HG03565 (cell line): Measurements from ENCODE around the gene BAIAP3.

Experiments
- ATAC-seq: cut with Tn5 transposase; IDR thresholded peaks from one replicate; pipeline ENCODE4 v1.9.1; 2021; ENCODE audit warnings: mild to moderate bottlenecking, moderate library complexity; ENCODE audit not compliant: unreplicated experiment

Gene BAIAP3

DNA sequence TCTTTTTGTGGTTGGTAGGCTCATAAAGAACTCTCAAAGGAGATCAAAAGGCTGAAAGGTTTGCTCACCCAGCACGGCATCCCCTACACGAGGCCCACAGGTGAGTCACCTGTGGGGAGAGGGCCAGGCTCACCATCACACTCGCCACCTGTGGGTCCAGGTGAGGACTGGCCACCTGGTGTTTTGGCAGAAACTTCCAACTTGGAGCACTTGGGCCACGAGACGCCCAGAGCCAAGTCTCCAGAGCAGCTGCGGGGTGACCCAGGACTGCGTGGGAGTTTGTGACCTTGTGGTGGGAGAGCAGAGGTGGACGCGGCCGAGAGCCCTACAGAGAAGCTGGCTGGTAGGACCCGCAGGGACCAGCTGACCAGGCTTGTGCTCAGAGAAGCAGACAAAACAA is 29.4 kb downstream of the BAIAP3 start:
- ATAC-seq = no peak

DNA sequence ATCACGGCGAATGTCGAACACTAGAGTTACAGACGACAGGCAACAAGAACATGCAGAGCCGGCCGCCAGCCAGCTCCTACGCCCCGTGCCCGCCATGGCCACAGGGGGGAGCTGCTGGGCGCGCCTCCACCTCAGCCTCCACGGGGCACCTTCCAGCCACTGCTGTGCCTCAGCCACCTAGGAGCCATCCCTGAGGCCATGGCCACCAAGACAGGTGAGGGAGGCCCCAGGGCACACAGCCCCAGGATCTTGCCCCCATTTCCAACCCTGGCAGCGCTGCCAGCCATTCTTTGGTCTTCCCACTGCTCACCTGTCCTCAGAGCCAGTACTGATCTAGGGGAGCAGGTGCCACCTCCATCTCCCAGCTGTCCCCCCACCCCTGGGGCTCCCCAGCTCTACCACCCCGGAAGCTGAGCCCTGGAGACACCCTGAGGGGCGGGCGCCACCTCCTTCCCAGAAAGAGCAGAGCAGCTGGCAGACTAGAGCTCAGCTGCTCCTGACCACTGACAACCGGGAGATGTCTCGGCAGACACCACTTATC is 30.1 kb downstream of the BAIAP3 start:
- no peak for ATAC-seq

DNA sequence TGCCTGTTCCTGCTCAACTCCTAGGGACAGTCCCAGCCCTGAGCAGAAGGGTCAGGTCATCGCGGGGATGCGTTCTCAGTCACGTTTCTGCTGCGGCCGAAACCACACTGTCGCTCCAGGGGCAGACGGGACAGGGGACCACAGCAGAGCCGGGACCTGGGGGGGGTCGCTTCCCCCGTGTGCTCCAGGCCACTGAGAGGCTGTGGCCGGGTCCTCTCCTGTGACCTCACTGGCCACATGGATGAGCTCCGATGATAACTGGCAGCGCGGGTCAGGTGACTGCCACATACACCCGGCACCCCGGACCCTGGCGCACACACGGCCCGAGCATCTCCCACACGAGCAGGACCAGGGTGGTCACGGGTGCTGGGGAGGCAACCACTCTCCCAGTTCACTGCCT is 31.1 kb downstream of the BAIAP3 start:
- ATAC-seq = no peak

DNA sequence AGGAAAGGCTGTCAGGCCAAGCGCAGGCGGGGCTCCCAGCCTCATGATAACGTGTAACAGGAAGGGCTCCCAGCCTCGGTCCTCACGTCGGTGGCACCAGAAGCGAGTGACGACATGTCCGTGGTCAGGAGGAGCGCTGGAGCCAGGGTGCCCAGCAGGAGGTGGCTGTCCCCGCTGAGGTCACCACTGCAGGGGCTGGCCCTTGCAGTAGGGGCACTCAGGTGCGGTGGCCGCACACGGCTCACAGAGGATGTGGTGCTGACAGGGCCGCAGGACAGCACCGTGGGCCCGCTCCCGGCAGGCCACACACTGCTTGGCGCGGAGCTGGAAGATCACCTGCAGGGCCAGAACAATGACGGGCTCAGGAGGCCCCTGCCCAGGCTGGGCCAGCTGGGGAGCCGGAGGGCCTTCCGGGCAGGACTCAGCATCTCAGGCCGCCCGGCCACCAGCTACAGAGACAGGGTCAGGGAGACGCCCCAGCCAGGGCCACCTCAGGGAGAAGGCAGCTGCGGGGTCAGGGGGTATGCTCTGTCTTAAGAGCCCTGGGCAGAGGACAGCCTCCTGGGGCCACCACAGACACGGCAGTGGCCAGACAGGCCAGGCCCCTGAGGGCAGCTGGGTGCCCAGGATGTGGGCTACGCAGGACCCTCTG is 32.7 kb downstream of the BAIAP3 start:
- no peak for ATAC-seq

DNA sequence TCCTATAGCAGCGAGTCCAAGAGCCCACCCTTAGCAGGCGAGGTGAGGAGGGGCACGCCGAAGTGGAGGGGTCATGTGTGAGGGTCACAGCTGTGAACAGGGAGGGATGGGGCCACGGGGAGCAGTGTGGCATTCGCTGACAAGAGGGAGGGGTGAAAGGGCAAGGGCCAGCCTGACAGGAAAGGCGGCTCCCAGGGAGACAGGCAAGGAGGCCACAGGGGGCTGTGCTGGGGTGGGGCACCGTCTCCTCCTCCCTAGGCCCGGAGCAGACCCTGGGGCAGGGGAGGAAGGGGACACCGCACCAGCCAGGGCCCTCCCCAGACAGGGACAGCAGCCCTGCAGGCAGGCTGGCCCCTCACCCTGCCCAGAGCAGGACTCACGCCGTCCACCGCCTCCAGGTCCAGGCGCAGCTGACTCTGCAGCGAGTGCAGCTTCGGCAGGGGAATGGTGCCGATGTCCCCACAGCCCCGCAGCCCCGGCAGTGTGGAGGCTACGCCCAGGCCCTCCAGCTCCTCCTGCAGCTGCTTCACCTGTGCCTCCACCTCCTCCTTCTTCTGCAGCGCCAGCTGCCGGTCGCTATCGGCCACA is 33.4 kb downstream of the BAIAP3 start:
- ATAC-seq = no peak

DNA sequence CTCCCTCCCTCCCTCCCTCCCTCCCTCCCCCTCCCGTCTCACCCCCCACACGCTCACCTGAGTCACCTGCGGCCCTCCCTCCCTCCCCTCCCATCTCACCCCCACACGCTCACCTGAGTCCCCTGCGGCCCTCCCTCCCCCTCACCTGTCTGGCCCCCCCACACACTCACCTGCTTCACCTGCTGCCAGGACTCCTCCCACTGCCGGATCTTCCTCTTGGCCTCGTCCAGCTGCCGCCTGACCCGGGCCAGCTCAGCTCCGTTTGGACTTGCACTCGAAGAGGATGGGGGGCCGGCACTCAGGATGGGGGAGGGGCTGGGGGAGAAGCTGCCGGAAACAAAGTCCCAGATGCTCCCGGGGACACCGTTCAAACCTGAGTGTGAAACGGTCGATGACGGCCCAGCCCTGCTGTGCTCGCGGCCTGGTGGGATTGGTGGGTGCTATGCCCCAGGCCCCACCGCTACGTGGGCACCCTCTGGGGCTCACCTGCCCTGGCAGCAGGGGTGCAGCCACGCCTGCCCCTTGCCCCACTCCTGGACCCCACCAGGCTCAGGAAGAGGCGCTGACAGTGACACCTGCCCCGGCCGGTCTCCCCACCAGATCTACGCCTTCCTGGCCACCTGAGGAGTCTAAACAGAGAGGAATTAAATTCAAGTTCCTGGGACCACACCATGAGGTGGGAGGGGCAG is 34.2 kb downstream of the BAIAP3 start:
- ATAC-seq = no peak

DNA sequence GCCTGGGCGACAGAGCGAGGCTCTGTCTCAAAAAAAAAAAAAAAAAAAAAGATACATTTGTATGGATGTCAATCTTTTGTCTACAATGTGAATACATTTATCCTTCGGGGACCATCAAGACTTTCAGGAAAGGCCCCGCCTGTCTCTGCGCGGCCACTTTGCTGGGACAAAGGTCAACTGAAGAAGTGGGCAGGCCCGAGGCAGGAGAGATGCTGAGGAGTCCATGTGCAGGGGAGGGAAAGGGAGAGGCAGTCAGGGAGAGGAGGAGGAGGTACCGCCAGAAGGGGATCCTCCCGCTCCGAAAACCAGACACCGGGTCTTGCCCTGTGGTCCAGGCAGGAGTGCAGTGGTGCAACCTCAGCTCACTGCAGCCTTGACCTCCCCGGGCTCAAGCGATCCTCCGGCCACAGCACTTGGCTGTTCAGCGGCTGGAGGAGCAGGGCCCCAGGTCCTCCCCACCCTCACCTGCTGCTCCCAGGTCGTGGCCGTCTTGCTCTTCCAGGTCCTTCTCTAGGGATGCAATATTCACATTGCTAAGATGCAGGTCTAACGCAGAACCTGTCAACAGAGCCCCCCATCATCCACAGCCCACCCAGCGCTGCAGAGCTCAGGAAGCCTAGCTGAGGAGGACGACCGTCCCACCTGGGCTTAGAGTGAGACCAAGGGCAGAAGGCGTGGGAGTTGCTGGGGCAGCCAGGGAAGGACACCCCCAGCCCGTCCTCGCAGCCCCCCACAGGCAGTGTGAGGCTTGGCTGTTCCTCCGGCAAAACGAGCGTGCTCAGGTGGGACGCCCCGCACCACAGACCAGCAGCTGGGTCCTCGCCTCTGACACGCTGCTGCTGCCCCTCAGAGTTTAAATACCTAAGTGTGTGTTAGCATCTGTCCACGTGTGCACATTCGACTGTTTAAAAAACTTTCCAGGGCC is 37.9 kb downstream of the BAIAP3 start:
- ATAC-seq = no peak

DNA sequence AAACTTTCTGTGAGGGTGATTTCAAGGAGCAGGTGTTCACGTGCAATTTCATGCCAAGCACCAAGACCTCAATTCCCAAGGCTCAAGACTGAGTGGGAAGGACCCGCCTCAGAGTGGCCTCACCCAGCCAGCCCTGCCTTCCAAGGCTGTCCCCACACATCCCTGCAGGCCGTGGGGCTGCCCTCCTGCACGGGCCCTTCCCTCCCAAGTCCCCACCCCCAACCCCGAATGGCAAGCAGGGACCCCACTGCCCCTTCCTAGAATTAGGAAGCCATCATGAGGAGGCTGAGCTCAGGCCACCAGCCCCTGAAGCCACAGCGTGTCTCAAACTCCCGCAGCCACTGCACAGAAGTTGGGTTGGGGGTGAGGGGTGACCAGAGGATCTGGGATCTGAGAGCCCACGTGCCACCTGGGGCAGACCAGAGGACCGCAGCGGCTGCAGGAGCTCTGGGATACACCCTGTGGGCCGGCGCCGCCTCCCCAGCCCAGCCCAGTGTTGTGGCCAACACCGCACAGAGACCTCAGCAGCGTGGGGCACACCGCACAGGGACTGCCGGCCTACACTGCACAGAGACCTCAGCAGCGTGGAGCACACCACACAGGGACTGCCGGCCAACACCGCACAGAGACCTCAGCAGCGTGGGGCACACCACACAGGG is 39.0 kb downstream of the BAIAP3 start:
- no peak for ATAC-seq

DNA sequence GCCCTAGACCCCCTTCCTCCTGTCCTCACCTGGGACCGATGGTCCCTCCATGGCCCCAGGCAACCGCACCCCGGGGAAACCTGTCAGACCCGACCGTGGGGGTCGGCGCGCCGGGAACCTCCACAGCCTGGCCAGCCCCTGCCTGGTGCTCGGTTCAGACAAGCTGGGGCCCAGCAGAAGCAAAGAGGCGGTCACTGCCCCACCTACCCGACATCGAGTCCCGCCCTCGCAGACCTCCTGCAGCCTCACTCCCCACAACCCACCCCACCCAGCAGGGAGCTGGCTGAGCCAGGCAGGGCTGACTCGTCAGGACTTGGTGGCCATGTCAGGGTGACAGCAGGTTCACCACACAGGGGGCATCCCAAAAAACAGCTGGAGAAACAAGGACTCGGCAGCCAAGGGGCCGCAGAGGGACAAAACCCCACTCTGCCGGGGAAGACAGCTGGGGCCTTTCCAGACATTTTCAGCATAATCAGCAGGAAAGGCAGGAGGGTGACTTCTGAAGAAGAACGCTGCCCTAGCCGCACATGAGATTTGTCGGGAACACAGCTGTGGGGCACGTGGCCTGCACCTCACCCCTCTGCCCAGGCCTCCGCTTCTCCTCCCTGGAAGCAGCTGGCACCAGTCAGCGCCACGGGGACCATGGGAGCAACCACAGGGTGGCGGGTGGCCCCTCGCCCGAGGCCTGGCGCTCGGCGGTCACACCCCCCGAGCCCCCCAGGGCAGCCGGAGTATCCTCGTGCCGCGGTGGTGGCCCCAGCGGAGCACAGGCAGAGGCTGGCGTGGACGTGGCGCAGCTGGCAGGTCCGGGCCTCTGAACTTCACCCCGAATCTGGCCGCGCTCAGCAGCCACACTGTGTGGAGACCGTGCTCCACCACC is 41.2 kb downstream of the BAIAP3 start:
- ATAC-seq = no peak

DNA sequence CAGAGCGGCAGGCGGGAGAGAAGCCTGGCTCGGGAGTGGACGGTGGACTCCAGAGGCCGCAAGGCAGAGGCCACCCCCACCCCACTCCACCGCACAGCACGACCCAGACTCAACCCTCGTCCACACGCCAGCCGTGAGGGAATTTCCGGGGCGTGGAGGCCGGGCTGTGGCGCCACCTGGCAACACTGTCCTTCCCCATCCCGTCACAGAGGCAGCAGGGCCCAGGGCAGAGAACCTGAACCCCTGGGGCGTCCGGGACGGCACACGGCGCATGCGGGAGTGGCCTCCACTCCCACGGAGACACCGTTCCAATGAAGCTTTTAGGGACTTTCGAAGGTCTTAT is 41.8 kb downstream of the BAIAP3 start:
- ATAC-seq = no peak

DNA sequence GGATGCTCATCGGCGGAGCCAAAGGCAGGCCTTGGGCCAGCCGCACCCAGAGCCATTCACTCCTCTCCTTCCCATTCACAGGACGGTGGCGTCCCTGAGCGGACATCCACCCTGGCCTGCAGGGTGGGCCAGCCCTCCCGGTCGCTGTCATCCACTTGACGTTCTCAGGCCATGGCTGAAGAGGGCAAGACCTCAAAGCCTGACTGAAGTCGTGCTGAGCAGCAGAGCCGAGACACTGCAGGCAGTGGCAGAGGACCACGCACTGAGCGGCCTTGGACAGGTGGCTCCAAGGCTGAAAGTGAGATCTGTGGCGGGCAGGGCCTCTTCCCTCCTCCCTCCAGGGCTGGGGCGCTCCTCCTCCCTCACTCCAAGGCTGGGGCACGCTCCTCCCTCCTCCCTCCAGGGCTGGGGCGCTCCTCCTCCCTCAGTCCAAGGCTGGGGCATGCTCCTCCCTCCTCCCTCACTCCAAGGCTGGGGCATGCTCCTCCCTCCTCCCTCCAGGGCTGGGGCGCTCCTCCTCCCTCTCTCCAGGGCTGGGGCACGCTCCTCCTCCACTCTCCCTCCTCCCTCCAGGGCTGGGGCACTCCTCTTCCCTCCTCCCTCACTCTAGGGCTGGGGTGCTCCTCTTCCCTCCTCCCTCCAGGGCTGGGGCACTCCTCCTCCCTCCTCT is 42.4 kb downstream of the BAIAP3 start:
- no peak for ATAC-seq

DNA sequence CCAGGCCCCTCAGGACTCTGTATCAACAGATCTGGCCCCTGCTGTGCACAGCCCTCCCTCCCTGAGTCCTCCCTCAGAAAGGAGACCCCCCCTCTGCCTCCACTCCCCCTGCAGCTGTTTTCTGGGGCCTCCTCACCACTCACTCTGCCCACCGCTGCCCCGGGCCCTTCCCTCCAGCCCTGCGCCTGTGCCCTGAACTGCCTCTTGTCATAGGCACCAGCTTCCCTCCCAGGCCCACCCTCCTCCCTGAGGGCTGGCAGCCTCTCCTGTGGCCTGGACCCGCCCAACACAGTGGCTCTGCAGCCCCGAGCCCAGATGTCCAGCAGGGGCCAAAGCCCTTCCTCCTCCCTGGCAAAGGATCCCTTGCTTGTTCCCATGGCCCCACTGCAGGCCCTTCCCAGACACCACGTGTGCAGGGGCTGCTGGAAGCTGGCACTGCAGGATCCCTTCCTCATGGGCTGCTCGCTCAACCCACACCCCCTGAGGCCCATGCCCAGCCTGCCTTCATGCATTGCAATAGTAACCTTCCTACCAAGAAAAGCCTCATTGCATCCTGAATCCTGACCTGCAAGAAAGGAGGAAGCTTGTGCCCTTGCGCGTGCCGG is 44.1 kb downstream of the BAIAP3 start:
- no peak for ATAC-seq

DNA sequence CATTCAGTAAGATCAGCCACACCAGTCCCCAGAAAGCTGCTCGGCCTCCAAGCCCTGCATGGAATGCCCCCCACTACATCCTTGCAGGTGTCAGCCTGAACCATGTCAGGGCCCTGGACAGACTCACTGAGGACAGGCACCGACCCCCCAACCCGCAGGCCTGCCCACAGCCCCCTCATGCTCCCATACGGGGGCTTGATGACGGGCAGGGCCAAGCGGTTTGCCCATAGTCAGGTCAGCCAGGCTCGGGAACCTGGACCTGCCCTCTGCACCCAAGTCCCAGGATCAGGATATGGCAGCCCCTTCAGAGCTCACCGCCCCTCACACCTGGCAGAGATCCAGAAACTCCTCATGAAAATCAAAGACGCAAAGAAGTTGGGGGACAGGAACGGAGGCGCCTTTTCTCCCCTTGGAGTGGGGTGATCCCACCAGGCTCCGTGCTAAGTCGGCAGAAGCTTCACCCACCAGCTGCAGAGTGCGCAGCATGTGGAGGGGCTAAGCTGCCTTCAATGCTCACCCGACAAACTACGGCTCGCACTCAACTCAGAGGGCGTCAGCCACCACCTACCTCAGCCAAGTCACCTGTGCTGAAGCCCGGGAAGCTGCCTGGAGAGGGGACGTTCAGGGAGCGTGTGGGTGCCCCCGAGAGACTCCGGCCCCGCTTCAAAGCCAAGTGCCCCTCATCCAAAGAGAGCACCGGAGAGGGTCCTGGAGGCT is 44.8 kb downstream of the BAIAP3 start:
- ATAC-seq = no peak

DNA sequence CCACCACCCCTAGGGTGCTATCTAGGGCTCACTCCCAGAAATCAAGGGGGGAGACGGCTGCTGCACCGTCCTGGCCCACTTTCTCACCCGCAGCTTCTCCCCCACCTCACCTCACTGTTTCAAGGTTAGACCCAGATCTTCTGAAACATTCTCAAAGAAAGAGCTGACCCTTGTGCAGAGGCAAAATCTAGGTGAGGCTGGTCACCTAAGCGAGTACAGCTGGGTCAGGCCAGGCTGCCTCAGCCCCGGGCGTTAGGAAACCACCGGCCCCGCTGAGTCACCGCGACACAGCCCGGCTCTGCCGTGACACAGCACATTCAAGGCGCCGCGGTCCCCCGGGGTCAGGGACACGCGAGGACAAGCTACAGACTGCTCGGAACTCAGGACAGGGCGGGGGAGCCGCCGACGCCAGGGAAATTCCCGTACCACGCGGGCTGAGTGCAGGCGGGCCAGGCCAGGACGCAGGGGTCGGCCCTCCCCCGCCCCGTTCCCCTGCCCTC is 45.4 kb downstream of the BAIAP3 start:
- no peak for ATAC-seq

DNA sequence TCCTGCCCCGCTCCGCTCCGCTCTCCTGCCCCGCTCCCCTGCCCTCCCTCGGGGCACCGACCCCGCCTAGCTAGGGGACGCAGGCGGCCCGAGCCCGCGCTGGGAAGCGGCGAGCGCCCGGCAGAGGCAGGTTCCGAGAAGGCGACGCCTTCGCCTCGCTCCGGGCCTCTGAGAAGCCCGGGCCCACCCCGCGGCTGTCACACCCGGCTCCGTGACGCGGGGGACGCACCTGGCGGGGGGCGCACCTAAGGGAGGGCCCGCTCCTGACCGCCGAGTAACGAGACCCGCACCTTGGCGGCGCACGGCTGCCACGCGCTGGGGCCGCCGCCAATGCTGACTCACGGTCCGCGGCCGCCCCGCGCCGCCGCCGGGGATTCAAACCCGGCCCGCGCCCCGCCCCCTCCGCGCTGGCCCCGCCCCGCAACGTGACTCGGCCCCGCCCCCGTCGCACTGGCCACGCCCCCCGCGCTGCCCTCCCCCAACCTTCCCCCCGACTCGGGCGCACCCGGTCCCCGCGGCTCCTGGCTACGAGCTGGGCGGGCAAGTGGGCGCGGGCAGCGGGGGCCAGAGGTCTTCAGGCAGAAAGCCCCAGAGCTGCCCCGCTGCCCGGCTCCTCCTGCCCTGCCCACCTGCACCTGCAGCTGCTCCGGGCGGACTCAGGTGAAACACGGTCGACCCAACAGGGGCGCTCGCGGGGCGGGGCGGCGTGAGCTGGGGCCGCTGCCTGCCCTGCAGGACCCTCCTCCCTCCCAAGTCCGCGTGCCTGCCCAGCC is 46.0 kb downstream of the BAIAP3 start:
- ATAC-seq = no peak

DNA sequence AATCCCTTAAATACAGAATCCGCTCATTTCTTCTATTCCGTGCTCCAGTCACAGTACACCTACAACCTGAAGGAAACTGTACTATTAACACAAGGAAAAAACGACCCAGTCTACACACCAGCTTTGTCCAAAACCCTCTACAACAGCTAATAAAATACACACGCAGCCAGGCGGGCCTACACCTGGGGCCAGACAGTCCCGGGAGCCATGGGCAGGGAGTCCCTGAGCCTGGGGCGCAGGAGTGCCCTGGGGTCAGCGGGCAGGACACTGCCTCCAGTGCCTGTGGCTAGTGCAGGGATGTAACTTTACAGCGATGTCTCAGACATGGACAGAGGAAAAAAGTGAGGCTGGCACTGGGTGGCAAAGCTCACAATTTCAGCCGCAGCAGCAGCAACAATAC is 46.8 kb downstream of the BAIAP3 start:
- no peak for ATAC-seq
